Osteoblast (primary cell): ENCODE data around the gene JAK1. TPM values are rescaled to one million over a fixed set of nuclear protein-coding genes. Genes with fewer than 3 reads are reported as not detected.

Experiments used
- DNase-seq: peaks from one replicate; pipeline ENCODE4 v3.0.0; 2011; ENCODE audit warnings: low spot score, mixed read lengths; ENCODE audit not compliant: insufficient read length; ENCODE audit errors: missing footprints
- H2AFZ ChIP-seq: 2 replicates; pipeline ENCODE4 v1.6.0; 2011; ENCODE audit warnings: mild to moderate bottlenecking, low read length
- H3K27ac ChIP-seq: 2 replicates; pipeline ENCODE4 v1.5.1; 2011; ENCODE audit warnings: mild to moderate bottlenecking, low read depth, low read length, moderate library complexity
- H3K27me3 ChIP-seq: 2 replicates; pipeline ENCODE4 v1.6.0; 2012; ENCODE audit warnings: mild to moderate bottlenecking, control low read depth, inconsistent platforms, low read length, moderate library complexity; ENCODE audit not compliant: insufficient read depth
- H3K36me3 ChIP-seq: 2 replicates; pipeline ENCODE4 v1.5.1; 2011; ENCODE audit warnings: mild to moderate bottlenecking, low read length, control low read depth, moderate library complexity; ENCODE audit not compliant: insufficient read depth
- H3K4me1 ChIP-seq: 2 replicates; pipeline ENCODE4 v1.5.1; 2011; ENCODE audit warnings: mild to moderate bottlenecking, low read length, control low read depth, moderate library complexity; ENCODE audit not compliant: insufficient read depth
- H3K4me2 ChIP-seq: 2 replicates; pipeline ENCODE4 v1.6.0; 2011; ENCODE audit warnings: mild to moderate bottlenecking, low read length; ENCODE audit not compliant: insufficient read depth
- H3K4me3 ChIP-seq: fragments of 200-600 bp; sonication (generic); 3 replicates; pipeline ENCODE4 v1.5.1; 2012; ENCODE audit warnings: mild to moderate bottlenecking, low read length, inconsistent platforms; ENCODE audit not compliant: insufficient read depth
- H3K79me2 ChIP-seq: 2 replicates; pipeline ENCODE4 v1.6.0; 2012; ENCODE audit warnings: mild to moderate bottlenecking, low read length, control low read depth, inconsistent platforms; ENCODE audit not compliant: insufficient read depth
- H3K9me3 ChIP-seq: 2 replicates; pipeline ENCODE4 v1.5.1; 2011; ENCODE audit warnings: low read depth, low read length, control low read depth
- H4K20me1 ChIP-seq: 2 replicates; pipeline ENCODE4 v1.6.0; 2012; ENCODE audit warnings: mild to moderate bottlenecking, low read length, control low read depth; ENCODE audit not compliant: insufficient read depth
- CTCF ChIP-seq: IDR thresholded peaks from 2 replicates; pipeline ENCODE4 v1.5.1; 2011; ENCODE audit warnings: mild to moderate bottlenecking, low read depth, low read length, moderate library complexity; ENCODE audit errors: extremely low read depth
- total RNA-seq: library from RNA; depleted of rRNA; stranded (reverse); fragments of >200 nt; gene quantifications from 2 replicates; pipeline ENCODE4 v1.2.3, GENCODE V29; 2012

Gene JAK1
- total RNA-seq, 1 donor: 197 TPM

- Histone ChIP-seq H3K79me2 (peaks cover 73% of the 10 kb centered on the region), H3K27ac (no peak overlapping the region), H3K4me3 (no peak overlapping the region), H3K36me3 (no peaks in the 10 kb centered on the region), H3K4me2 (no peak overlapping the region), H2AFZ (no peak overlapping the region), H3K27me3 (no peaks in the 10 kb centered on the region), H4K20me1 (peaks cover 63% of the 10 kb centered on the region), H3K4me1 (peaks cover 22% of the 10 kb centered on the region), H3K9me3 (no peaks in the 10 kb centered on the region)
- TF ChIP-seq CTCF: no peak
- DNase-seq: no peak
These were observed 72.4 kb downstream of the JAK1 start for GRCh38 chr1:64893921-64894320.

- Histone ChIP-seq H3K4me3 (no peak overlapping the region), H3K27me3 (no peaks in the 10 kb centered on the region), H3K4me1 (peaks cover 11% of the 10 kb centered on the region), H3K79me2 (peaks cover 82% of the 10 kb centered on the region), H4K20me1 (peaks cover 60% of the 10 kb centered on the region), H2AFZ (no peak overlapping the region), H3K27ac (no peak overlapping the region), H3K9me3 (no peaks in the 10 kb centered on the region), H3K36me3 (no peaks in the 10 kb centered on the region), H3K4me2 (no peak overlapping the region)
- TF ChIP-seq CTCF: no peak
- no peak for DNase-seq
These were observed 73.5 kb downstream of the JAK1 start for GRCh38 chr1:64892576-64893573.

- H3K79me2 ChIP-seq: peaks cover 86% of the 10 kb centered on the region
- H3K27me3 ChIP-seq: no peaks in the 10 kb centered on the region
- H3K4me2 ChIP-seq: no peak overlapping the region
- H3K27ac ChIP-seq: no peak overlapping the region
- DNase-seq: no peak
- no peak overlapping the region for H3K4me3 ChIP-seq
- H3K4me1 ChIP-seq: peaks cover 7% of the 10 kb centered on the region
- TF ChIP-seq CTCF: no peak
- H3K9me3 ChIP-seq: no peaks in the 10 kb centered on the region
- H4K20me1 ChIP-seq: peaks cover 54% of the 10 kb centered on the region
- no peak overlapping the region for H2AFZ ChIP-seq
- H3K36me3 ChIP-seq: no peaks in the 10 kb centered on the region
These were observed 74.9 kb downstream of the JAK1 start for GRCh38 chr1:64891448-64891825.

GRCh38 chr1:64890699-64891447, 75.5 kb downstream of the JAK1 start:
- Histone ChIP-seq H3K27ac (no peak overlapping the region), H3K27me3 (no peaks in the 10 kb centered on the region), H4K20me1 (peaks cover 50% of the 10 kb centered on the region), H2AFZ (no peak overlapping the region), H3K4me3 (no peak overlapping the region), H3K9me3 (no peaks in the 10 kb centered on the region), H3K4me2 (no peak overlapping the region), H3K4me1 (peaks cover 7% of the 10 kb centered on the region), H3K79me2 (peaks cover 84% of the 10 kb centered on the region), H3K36me3 (no peaks in the 10 kb centered on the region)
- TF ChIP-seq CTCF: no peak
- DNase-seq: no peak
